A549 treated with CpdA at 1 μM for 4 hours (cell line): ENCODE data around the gene SLCO1B3. TPM values are rescaled to one million over a fixed set of nuclear protein-coding genes. Genes with fewer than 3 reads are reported as not detected.

Experiments used
- total RNA-seq: library from RNA; stranded (reverse); fragments of 200-300 nt; extraction: Qiagen RNA extraction; gene quantifications from 5 replicates; pipeline ENCODE4 v1.2.3, GENCODE V29; 2022; ENCODE audit warnings: low read depth

The SLCO1B3 gene, protein sequence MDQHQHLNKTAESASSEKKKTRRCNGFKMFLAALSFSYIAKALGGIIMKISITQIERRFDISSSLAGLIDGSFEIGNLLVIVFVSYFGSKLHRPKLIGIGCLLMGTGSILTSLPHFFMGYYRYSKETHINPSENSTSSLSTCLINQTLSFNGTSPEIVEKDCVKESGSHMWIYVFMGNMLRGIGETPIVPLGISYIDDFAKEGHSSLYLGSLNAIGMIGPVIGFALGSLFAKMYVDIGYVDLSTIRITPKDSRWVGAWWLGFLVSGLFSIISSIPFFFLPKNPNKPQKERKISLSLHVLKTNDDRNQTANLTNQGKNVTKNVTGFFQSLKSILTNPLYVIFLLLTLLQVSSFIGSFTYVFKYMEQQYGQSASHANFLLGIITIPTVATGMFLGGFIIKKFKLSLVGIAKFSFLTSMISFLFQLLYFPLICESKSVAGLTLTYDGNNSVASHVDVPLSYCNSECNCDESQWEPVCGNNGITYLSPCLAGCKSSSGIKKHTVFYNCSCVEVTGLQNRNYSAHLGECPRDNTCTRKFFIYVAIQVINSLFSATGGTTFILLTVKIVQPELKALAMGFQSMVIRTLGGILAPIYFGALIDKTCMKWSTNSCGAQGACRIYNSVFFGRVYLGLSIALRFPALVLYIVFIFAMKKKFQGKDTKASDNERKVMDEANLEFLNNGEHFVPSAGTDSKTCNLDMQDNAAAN
- 13.7 to 15.7 TPM (median 14.3 TPM) in 5 replicates for total RNA-seq

DNA sequence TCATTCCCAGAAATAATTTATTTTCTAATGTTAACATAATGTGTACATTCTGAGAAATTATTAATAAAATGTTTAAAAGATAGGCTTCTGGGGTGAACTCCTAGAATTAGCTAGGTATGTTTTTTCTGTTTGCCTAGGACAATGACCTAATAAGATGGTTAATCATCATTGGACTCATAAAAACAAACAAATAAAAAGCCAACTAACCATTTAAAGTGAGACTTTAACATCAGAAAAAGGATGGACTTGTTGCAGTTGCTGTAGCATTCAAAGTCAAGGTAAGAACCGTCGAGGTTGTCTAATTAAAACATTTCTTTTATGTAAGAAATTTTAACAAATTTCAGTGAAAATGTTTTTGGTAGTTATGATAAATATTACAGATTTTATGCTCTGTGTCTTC is at the start of gene SLCO1B3:
Gene SLCO1B3 (plus strand): TSS at position 219 of the 400 bp plus-strand sequence. CDS start 5,034 bp downstream, outside the sequence.

Other genes starting within 250 kb of the SLCO1B3 start
- 0.09 to 0.10 TPM in 2 of 5 replicates, not detected in the others for gene SLCO1C1, start 115.4 kb upstream of the SLCO1B3 start, total RNA-seq